B cell (primary cell): ENCODE data around the gene TP53I13. TPM values are rescaled to one million over a fixed set of nuclear protein-coding genes. Genes with fewer than 3 reads are reported as not detected.
A peak's percentile ranks its signal among the peaks of the same experiment; 100 is the strongest.

Experiments
- ATAC-seq: fragments of 200-7000 bp; cut with Tn5 transposase; one replicate; pipeline ENCODE4 v1.10.0; 2021; ENCODE audit warnings: low read depth, mild to moderate bottlenecking, moderate number of reproducible peaks, moderate library complexity
- CTCF ChIA-PET: fragments of 350-600 bp; sonication (Branson Sonifier 250); formaldehyde crosslinking; loops from one replicate; lab custom pipeline; 2021; ENCODE audit warnings: antibody characterized with exemption, inconsistent platforms; lab: Charles Lee
- POLR2A ChIA-PET: fragments of 350-600 bp; sonication (Branson Sonifier 250); formaldehyde crosslinking; loops from one replicate; lab custom pipeline; 2021; ENCODE audit warnings: antibody characterized with exemption; lab: Charles Lee
- DNase-seq: peaks from one replicate; pipeline ENCODE4 v3.0.0; 2013
- H2AFZ ChIP-seq: 2 replicates; pipeline ENCODE4 v1.6.1; 2012; ENCODE audit warnings: mild to moderate bottlenecking, low read depth, low read length; ENCODE audit not compliant: insufficient read depth, poor library complexity, severe bottlenecking
- H3K27ac ChIP-seq, 2 donors: 1 replicate in 1 of 2; 2 replicates in 1 of 2; pipeline ENCODE4 v1.5.1; 2012 to 2013; ENCODE audit warnings: low read length in 2 of 2, mild to moderate bottlenecking in 2 of 2, moderate library complexity in 1 of 2
- H3K27me3 ChIP-seq, 4 experiments: fragments of 200-600 bp in 1 of 4; sonication (generic) in 1 of 4; replicated peaks in 1 of 4; 1 replicate in 2 of 4; 2 replicates in 2 of 4; pipeline versions ENCODE4 v1.6.1 to v1.7.0; 2013 to 2016; ENCODE audit warnings: low read length in 3 of 4, mild to moderate bottlenecking in 2 of 4, mixed read lengths in 1 of 4, moderate library complexity in 1 of 4; ENCODE audit not compliant: insufficient read depth in 4 of 4, control insufficient read depth in 3 of 4; ENCODE audit errors: control extremely low read depth in 1 of 4
- H3K36me3 ChIP-seq, 2 experiments: replicated peaks in 1 of 2; 1 replicate in 1 of 2; 2 replicates in 1 of 2; pipeline versions ENCODE4 v1.6.1 to v1.7.1; 2013; ENCODE audit warnings: low read length in 1 of 2; ENCODE audit not compliant: insufficient read depth in 2 of 2, control insufficient read depth in 1 of 2; ENCODE audit errors: control extremely low read depth in 1 of 2, extremely low read depth in 1 of 2
- H3K4me1 ChIP-seq, 2 donors: fragments of 200-600 bp in 1 of 2; sonication (generic) in 1 of 2; 1 replicate in 1 of 2; 2 replicates in 1 of 2; pipeline versions ENCODE4 v1.5.1 to v1.6.1; 2013 to 2017; ENCODE audit warnings: low read length in 2 of 2; ENCODE audit not compliant: control insufficient read depth in 2 of 2, insufficient read depth in 2 of 2
- H3K4me2 ChIP-seq: replicated peaks from 2 replicates; pipeline ENCODE3; 2012; ENCODE audit warnings: mild to moderate bottlenecking, low read depth, low read length; ENCODE audit not compliant: poor library complexity, severe bottlenecking
- H3K4me3 ChIP-seq, 5 experiments: fragments of 200-600 bp in 1 of 5; sonication (generic) in 1 of 5; 1 replicate in 3 of 5; 2 replicates in 2 of 5; pipeline versions ENCODE4 v1.5.1 to v1.7.0; 2011 to 2016; ENCODE audit warnings: low read length in 4 of 5, mild to moderate bottlenecking in 4 of 5, low read depth in 2 of 5, control low read depth in 1 of 5, moderate library complexity in 1 of 5; ENCODE audit not compliant: insufficient read depth in 1 of 5; ENCODE audit errors: control extremely low read depth in 1 of 5, extremely low read depth in 1 of 5
- H3K79me2 ChIP-seq: fragments of 200-600 bp; sonication (generic); one replicate; pipeline ENCODE4 v1.6.0; 2016; ENCODE audit warnings: low read length; ENCODE audit not compliant: control insufficient read depth, insufficient read depth
- H3K9ac ChIP-seq: fragments of 200-600 bp; sonication (generic); 2 replicates; pipeline ENCODE4 v1.6.1; 2017; ENCODE audit warnings: mild to moderate bottlenecking, low read length, moderate library complexity
- H3K9me3 ChIP-seq, 3 donors: one replicate each; pipeline versions ENCODE4 v1.6.1 to v1.7.1; 2013; ENCODE audit warnings: low read length in 2 of 3; ENCODE audit not compliant: control insufficient read depth in 2 of 3, insufficient read depth in 1 of 3; ENCODE audit errors: control extremely low read depth in 1 of 3
- H4K20me1 ChIP-seq: 2 replicates; pipeline ENCODE4 v1.6.0; 2012; ENCODE audit warnings: mild to moderate bottlenecking, low read length; ENCODE audit not compliant: insufficient read depth, control insufficient read depth, poor library complexity, severe bottlenecking
- H3K27ac Mint-ChIP-seq: one replicate; pipeline ENCODE4 v1.8.0; 2021; ENCODE audit warnings: mixed read lengths
- H3K27me3 Mint-ChIP-seq: one replicate; pipeline ENCODE4 v1.8.0; 2021; ENCODE audit warnings: mixed read lengths
- H3K4me1 Mint-ChIP-seq: one replicate; pipeline ENCODE4 v1.8.0; 2021; ENCODE audit warnings: mixed read lengths
- H3K4me3 Mint-ChIP-seq: one replicate; pipeline ENCODE4 v1.8.0; 2021; ENCODE audit warnings: mixed read lengths
- H3K9me3 Mint-ChIP-seq: one replicate; pipeline ENCODE4 v1.8.0; 2022; ENCODE audit warnings: mixed read lengths; ENCODE audit not compliant: insufficient read depth
- CTCF ChIP-seq: fragments of 200-600 bp; IDR thresholded peaks from one replicate; pipeline ENCODE4 v1.8.0; 2022; ENCODE audit warnings: antibody characterized with exemption, mild to moderate bottlenecking
- EZH2 ChIP-seq: IDR thresholded peaks from 2 replicates; pipeline ENCODE4 v1.6.1; 2012; ENCODE audit warnings: borderline replicate concordance, low read depth, mild to moderate bottlenecking, moderate library complexity, low read length; ENCODE audit not compliant: insufficient read depth, poor library complexity, severe bottlenecking
- whole genome bisulfite sequencing: methylation state at CpG from one replicate; pipeline ENCODE4 v1.1.5; 2013; ENCODE audit warnings: missing lambda C conversion rate; ENCODE audit not compliant: insufficient coverage; 5-methylcytosine and 5-hydroxymethylcytosine counted together
- intact Hi-C: fragments of 100-400 bp; cut with micrococcal nuclease; formaldehyde crosslinking; loops from one replicate; pipeline ENCODE4 v1.10.0; 2022
- polyA plus RNA-seq: library from polyadenylated mRNA; depleted of rRNA; stranded (reverse); fragments of >200 nt; gene quantifications from 2 replicates; pipeline ENCODE4 v1.2.3, GENCODE V29; 2012
- total RNA-seq, 2 donors: library from RNA; stranded (reverse); fragments of 120-200 nt in 1 of 2; gene quantifications; 1 replicate in 1 of 2; 2 replicates in 1 of 2; pipeline versions ENCODE4 v1.2.3 to v1.2.4, GENCODE V29; 2013 to 2022

The TP53I13 gene
- total and polyA plus RNA-seq, 2 donors (not counting 1 experiment from before 2014, with no cell fraction given), result 224 to 287 TPM

GRCh38 chr17:29616300-29617048 is 48.0 kb downstream of the TP53I13 start:
- Mint-ChIP-seq H3K4me3 (peak overlapping the region; percentile 90), H3K27me3 (peaks cover 5% of the 10 kb centered on the region), H3K4me1 (peaks cover 43% of the 10 kb centered on the region), H3K9me3 (no peaks in the 10 kb centered on the region), H3K27ac (no peak overlapping the region)
- Histone ChIP-seq H3K9ac (peak overlapping the region; percentile 68), H3K36me3 (no peaks in the 10 kb centered on the region), H3K4me3 (peak overlapping the region; percentile 26 to 73 (median 50)), H3K4me1 (peaks cover 51 to 56% of the 10 kb centered on the region in 2 donors), H2AFZ (peak overlapping the region; percentile 88), H3K9me3 (no peaks in the 10 kb centered on the region), H3K79me2 (peaks cover 6% of the 10 kb centered on the region), H4K20me1 (peaks cover 41% of the 10 kb centered on the region), H3K27me3 (peaks cover 0 to 40% (median 12%) of the 10 kb centered on the region in 4 experiments), H3K4me2 (peak overlapping the region; percentile 100), H3K27ac (no peak overlapping the region)
- ChIA-PET CTCF (interaction anchor here (0.7 to 15.4 kb wide), 30 partner anchors 9 to 477 kb away, joined by 3 to 336 read pairs (median 6); partner anchors contain the start of genes ABHD15, ANKRD13B, GIT1 and TP53I13), POLR2A (interaction anchor here (0.7 to 1.6 kb wide), 6 partner anchors 43 to 314 kb away, joined by 3 to 12 read pairs (median 3); partner anchors contain the start of genes ABHD15 and SSH2)
- ATAC-seq (no peak), DNase-seq (peak; percentile 47)
- 15% methylated on average over 28 of the region's 32 CpGs for WGBS
- intact Hi-C loops, result loop anchor here (5.0 to 10.0 kb wide), 2 partner anchors 146 to 322 kb away; partner anchors contain the start of gene NUFIP2
- TF ChIP-seq EZH2, result no peak
- TF ChIP-seq CTCF, result no peak

- Mint-ChIP-seq H3K4me3 (peak overlapping the region; percentile 90), H3K27ac (peak overlapping the region; percentile 64), H3K9me3 (no peaks in the 10 kb centered on the region), H3K27me3 (peaks cover 5% of the 10 kb centered on the region), H3K4me1 (peaks cover 47% of the 10 kb centered on the region)
- ATAC-seq (peak; percentile 71), DNase-seq (peak; percentile 90)
- intact Hi-C loops, result loop anchor here (5.0 to 10.0 kb wide), 2 partner anchors 145 to 322 kb away; partner anchors contain the start of gene NUFIP2
- Histone ChIP-seq H3K9me3 (no peaks in the 10 kb centered on the region), H4K20me1 (peaks cover 41% of the 10 kb centered on the region), H3K4me2 (peak overlapping the region; percentile 100), H2AFZ (peak overlapping the region; percentile 88), H3K79me2 (peaks cover 6% of the 10 kb centered on the region), H3K27me3 (peaks cover 0 to 40% (median 12%) of the 10 kb centered on the region in 4 experiments), H3K9ac (peak overlapping the region; percentile 68), H3K27ac (no peak overlapping the region), H3K4me1 (peaks cover 56 to 61% of the 10 kb centered on the region in 2 donors), H3K36me3 (no peaks in the 10 kb centered on the region), H3K4me3 (peak overlapping the region in 4 of 5 experiments; percentile 37 to 73 (median 53))
- 2% methylated on average over 16 of the region's 16 CpGs for WGBS
- ChIA-PET POLR2A (interaction anchor here (0.5 to 1.6 kb wide), 9 partner anchors 25 to 972 kb away, joined by 3 to 12 read pairs (median 3); partner anchors contain the start of genes BLTP2 and SSH2), CTCF (interaction anchor here (0.7 to 15.4 kb wide), 37 partner anchors 8 to 476 kb away, joined by 3 to 336 read pairs (median 6); partner anchors contain the start of genes ABHD15, ANKRD13B, GIT1 and NUFIP2)
- TF ChIP-seq EZH2 (no peak), CTCF (peak; percentile 76)
Observed at GRCh38 chr17:29617125-29617480, 48.6 kb downstream of the TP53I13 start.
